Breast epithelium (tissue), 4 donors: Measurements from ENCODE around the gene MKI67. TPM values are rescaled to one million over a fixed set of nuclear protein-coding genes. Genes with fewer than 3 reads are reported as not detected.

ENCODE experiments used
- DNase-seq, 2 donors: peaks; one replicate each; pipeline ENCODE4 v3.0.0-alpha.2; 2019; ENCODE audit warnings: low spot score in 2 of 2
- H3K27ac ChIP-seq, 2 donors: fragments of 200-600 bp; sonication (generic) in 1 of 2; one replicate each; pipeline ENCODE4 v1.5.1; 2016 to 2019; ENCODE audit warnings: mild to moderate bottlenecking in 1 of 2
- H3K27me3 ChIP-seq, 2 donors: fragments of 200-600 bp; sonication (generic) in 1 of 2; one replicate each; pipeline versions ENCODE4 v1.5.1 to v1.6.0; 2017 to 2019; ENCODE audit warnings: control low read depth in 1 of 2, mild to moderate bottlenecking in 1 of 2
- H3K36me3 ChIP-seq: fragments of 200-600 bp; one replicate; pipeline ENCODE4 v1.5.1; 2019
- H3K4me1 ChIP-seq, 2 donors: fragments of 200-600 bp; sonication (generic); one replicate each; pipeline ENCODE4 v1.5.1; 2016 to 2019; ENCODE audit warnings: control low read depth in 1 of 2
- H3K4me3 ChIP-seq, 3 donors: fragments of 200-600 bp; sonication (generic); 1 replicate in 2 of 3; 2 replicates in 1 of 3; pipeline ENCODE4 v1.5.1; 2016 to 2019; ENCODE audit warnings: mild to moderate bottlenecking in 3 of 3, moderate library complexity in 2 of 3
- H3K9me3 ChIP-seq, 2 donors: fragments of 200-600 bp; sonication (generic) in 1 of 2; one replicate each; pipeline ENCODE4 v1.5.1; 2016 to 2019; ENCODE audit warnings: control low read depth in 1 of 2
- POLR2A ChIP-seq: fragments of 450-650 bp; IDR thresholded peaks from one replicate; pipeline ENCODE4 v1.6.1; 2016; ENCODE audit warnings: antibody characterized with exemption, mild to moderate bottlenecking, moderate library complexity
- POLR2AphosphoS5 ChIP-seq, 3 donors: sonication (generic); formaldehyde crosslinking; IDR thresholded peaks; one replicate each; pipeline ENCODE4 v1.6.1; 2017; ENCODE audit warnings: antibody characterized with exemption in 3 of 3
- intact Hi-C: fragments of 100-400 bp; cut with DNase I; formaldehyde crosslinking; loops from one replicate; pipeline ENCODE4 v1.15.1; 2023; ENCODE audit warnings: low total_unique reads
- total RNA-seq, 3 donors: library from RNA; depleted of rRNA; stranded (reverse); fragments of >200 nt; gene quantifications; one replicate each; pipeline ENCODE4 v1.1.0, GENCODE V29; 2016
- TF ChIP-seq, protein P1 (sequence below), 3 donors: fragments of 450-650 bp; IDR thresholded peaks; one replicate each; pipeline ENCODE4 v1.5.1; 2016 to 2017; ENCODE audit warnings: antibody characterized with exemption in 3 of 3, mild to moderate bottlenecking in 3 of 3, moderate library complexity in 3 of 3

Gene MKI67, protein sequence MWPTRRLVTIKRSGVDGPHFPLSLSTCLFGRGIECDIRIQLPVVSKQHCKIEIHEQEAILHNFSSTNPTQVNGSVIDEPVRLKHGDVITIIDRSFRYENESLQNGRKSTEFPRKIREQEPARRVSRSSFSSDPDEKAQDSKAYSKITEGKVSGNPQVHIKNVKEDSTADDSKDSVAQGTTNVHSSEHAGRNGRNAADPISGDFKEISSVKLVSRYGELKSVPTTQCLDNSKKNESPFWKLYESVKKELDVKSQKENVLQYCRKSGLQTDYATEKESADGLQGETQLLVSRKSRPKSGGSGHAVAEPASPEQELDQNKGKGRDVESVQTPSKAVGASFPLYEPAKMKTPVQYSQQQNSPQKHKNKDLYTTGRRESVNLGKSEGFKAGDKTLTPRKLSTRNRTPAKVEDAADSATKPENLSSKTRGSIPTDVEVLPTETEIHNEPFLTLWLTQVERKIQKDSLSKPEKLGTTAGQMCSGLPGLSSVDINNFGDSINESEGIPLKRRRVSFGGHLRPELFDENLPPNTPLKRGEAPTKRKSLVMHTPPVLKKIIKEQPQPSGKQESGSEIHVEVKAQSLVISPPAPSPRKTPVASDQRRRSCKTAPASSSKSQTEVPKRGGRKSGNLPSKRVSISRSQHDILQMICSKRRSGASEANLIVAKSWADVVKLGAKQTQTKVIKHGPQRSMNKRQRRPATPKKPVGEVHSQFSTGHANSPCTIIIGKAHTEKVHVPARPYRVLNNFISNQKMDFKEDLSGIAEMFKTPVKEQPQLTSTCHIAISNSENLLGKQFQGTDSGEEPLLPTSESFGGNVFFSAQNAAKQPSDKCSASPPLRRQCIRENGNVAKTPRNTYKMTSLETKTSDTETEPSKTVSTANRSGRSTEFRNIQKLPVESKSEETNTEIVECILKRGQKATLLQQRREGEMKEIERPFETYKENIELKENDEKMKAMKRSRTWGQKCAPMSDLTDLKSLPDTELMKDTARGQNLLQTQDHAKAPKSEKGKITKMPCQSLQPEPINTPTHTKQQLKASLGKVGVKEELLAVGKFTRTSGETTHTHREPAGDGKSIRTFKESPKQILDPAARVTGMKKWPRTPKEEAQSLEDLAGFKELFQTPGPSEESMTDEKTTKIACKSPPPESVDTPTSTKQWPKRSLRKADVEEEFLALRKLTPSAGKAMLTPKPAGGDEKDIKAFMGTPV (N-terminal part only)
- 1 to 10 TPM in 1 of 3 donors, under 1 TPM in 2; 0.29 to 6.4 (median 0.33) TPM for total RNA-seq

DNA sequence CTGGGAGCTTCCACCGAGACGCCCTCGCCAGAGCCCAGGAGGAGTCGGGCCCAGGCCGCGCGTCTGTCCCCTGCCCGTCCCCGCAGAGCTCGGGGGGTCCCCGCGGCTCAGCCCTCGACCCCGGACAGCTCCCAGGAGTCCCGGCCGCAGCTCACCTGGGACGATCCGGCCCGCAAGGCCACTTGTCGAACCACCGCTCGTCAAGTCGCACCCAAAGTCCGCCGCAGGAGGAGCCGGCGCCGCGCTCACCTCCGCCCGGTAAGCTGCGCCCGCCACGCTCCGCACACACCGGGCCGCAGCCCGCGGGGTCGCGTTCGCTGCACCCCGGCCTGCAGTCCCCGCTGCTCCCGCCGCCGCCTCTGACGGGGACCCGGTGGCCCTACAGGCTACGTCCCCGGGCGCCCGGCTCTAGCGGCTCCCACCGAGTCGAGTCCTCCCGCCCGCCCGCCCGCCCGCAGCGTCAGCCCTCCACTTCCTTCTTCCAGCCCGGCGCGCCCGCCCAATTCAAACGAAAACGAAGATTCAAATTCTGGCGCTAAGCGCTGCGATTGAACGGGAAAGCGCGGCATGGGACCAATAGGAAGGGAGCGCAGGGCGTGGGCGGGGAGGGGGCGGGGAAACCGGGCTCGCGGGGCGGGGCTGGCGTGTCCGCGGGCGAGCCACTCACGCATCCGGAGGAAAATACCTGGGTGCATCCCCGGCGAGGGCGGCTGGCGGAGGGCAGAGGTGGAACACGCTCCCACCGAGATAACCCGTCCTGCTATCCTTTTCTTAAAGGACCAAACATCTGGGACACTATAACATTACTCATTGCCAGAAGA, at the start of gene MKI67:
MKI67 (minus strand) TSS at position 480 of the 821 bp plus-strand sequence. CDS start 756 bp downstream, outside the sequence.
- Histone ChIP-seq H3K36me3 (no peaks in the 10 kb centered on the region), H3K27me3 (peaks cover 0 to 33% of the 10 kb centered on the region in 2 donors), H3K27ac (no peak within 1 kb of the TSS), H3K9me3 (no peaks in the 10 kb centered on the region), H3K4me1 (peaks cover 4 to 8% of the 10 kb centered on the region in 2 donors), H3K4me3 (peak within 1 kb of the TSS; percentile 49 to 73 (median 63))
- intact Hi-C loops = no loop called here
- DNase-seq = peak; percentile 67 to 79
- no peak for TF ChIP-seq POLR2A
- TF ChIP-seq POLR2AphosphoS5 (IDR thresholded peaks at IDR 0.05) = no peak
- TF ChIP-seq, protein P1, sequence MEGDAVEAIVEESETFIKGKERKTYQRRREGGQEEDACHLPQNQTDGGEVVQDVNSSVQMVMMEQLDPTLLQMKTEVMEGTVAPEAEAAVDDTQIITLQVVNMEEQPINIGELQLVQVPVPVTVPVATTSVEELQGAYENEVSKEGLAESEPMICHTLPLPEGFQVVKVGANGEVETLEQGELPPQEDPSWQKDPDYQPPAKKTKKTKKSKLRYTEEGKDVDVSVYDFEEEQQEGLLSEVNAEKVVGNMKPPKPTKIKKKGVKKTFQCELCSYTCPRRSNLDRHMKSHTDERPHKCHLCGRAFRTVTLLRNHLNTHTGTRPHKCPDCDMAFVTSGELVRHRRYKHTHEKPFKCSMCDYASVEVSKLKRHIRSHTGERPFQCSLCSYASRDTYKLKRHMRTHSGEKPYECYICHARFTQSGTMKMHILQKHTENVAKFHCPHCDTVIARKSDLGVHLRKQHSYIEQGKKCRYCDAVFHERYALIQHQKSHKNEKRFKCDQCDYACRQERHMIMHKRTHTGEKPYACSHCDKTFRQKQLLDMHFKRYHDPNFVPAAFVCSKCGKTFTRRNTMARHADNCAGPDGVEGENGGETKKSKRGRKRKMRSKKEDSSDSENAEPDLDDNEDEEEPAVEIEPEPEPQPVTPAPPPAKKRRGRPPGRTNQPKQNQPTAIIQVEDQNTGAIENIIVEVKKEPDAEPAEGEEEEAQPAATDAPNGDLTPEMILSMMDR (IDR thresholded peaks at IDR 0.05) = no peak

DNA sequence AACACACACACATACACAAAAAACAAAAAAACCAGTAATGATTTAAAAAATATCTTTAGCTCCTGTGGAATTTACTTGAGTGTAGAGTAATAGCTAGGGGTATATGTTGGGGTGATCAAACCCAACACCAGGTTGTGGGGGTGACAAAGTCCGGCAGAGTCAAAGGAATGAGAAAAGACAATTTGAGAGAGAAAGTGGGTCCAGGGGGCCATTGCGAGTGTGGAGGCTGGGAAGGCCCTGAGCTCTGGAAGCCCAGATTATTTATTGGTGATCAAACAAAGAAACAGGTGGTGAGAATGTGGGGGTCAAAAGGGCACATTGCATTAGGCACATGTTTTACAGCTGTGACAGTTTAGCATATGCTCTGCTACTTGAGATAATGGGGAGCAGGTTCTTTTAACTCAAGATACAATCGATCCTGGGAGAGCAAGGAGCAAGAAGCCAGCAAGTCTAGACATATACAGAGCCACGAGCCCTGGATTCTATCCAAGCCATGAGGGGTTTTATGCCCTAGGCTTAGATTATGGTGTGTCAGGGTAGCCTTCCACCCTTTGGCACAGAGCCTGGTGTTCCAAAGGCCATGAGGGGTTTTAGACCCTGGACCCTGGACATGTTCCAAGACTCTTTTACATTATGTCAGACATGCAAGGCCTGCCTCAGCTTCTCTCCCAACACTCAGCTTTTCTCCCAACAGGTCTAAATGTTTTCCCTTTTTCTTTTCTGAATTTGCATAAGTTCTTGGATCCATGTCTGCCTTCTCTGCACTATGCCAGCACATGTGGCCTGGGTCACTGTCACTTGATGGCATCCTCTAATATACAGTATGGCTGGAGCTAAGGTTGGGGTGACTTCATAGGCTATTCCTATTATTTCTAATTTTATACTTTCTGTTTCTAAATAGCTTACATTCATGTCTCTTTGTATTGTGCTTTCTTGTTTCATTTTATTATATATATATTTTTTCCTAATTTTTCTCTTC, 48.6 kb upstream of the MKI67 start:
- intact Hi-C loops = no loop called here
- TF ChIP-seq, protein P1 (IDR thresholded peaks at IDR 0.05) = no peak
- no peak for TF ChIP-seq POLR2A
- no peak for TF ChIP-seq POLR2AphosphoS5 (IDR thresholded peaks at IDR 0.05)
- Histone ChIP-seq H3K4me3 (no peak overlapping the region), H3K27ac (no peak overlapping the region), H3K9me3 (peaks cover 11 to 15% of the 10 kb centered on the region in 2 donors), H3K27me3 (peaks cover 0 to 4% of the 10 kb centered on the region in 2 donors), H3K4me1 (no peaks in the 10 kb centered on the region), H3K36me3 (no peaks in the 10 kb centered on the region)
- no peak for DNase-seq

DNA sequence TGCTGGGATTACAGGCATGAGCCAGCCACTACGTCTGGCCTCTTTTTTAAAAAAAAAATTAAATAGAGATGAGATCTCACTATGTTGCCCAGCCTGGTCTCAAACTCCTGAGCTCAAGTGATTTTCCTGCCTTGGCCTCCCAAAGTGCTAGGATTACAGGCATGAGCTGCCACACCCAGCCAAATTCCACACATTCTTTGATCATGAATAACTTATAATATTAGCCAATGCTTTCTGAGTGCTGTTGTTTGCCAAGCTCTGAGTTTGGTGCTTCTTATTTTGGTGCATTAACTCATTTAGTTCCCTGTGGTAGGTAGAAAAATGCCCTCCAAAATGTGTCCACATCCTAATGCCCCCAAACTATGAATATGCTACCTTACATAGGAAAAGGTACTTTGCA, 47.2 kb upstream of the MKI67 start:
- Histone ChIP-seq H3K27ac (no peak overlapping the region), H3K4me1 (no peaks in the 10 kb centered on the region), H3K36me3 (no peaks in the 10 kb centered on the region), H3K27me3 (peaks cover 0 to 4% of the 10 kb centered on the region in 2 donors), H3K4me3 (no peak overlapping the region), H3K9me3 (peaks cover 11 to 15% of the 10 kb centered on the region in 2 donors)
- no peak for DNase-seq
- intact Hi-C loops = no loop called here
- TF ChIP-seq, protein P1 (IDR thresholded peaks at IDR 0.05) = no peak
- TF ChIP-seq POLR2A = no peak
- TF ChIP-seq POLR2AphosphoS5 (IDR thresholded peaks at IDR 0.05) = no peak

DNA sequence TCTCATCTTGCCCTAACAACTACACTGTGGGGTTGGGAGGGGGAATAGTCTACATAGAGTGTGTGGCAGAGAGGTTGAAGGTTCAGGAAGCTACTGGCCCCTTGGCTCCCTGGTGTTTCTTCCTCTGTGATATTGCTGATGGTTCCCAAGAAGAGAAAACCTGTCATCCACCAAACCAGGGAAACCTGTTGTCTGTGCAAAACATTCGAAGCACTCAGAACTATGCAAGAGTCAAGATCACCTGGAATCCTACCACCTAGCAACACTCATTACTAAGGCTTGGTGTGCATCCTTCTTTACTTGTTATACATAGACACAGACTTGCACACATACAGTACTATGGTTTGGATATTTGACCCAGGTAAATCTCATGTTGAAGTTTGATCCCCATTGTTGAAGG, 46.5 kb upstream of the MKI67 start:
- Histone ChIP-seq H3K4me3 (no peak overlapping the region), H3K27me3 (peaks cover 0 to 4% of the 10 kb centered on the region in 2 donors), H3K27ac (no peak overlapping the region), H3K9me3 (peaks cover 11 to 15% of the 10 kb centered on the region in 2 donors), H3K4me1 (no peaks in the 10 kb centered on the region), H3K36me3 (no peaks in the 10 kb centered on the region)
- intact Hi-C loops = no loop called here
- DNase-seq = no peak
- TF ChIP-seq, protein P1 (IDR thresholded peaks at IDR 0.05) = no peak
- TF ChIP-seq POLR2A (no peak), POLR2AphosphoS5 (IDR thresholded peaks at IDR 0.05) (no peak)
